Activated CD8-positive, alpha-beta T cell treated with anti-CD3 and anti-CD28 coated beads, Interleukin-2, amount 10 ng/mL, durations not matched to agents 7 days and 5 days (primary cell): ENCODE results near the gene CHN2. TPM values are rescaled to one million over a fixed set of nuclear protein-coding genes. Genes with fewer than 3 reads are reported as not detected.
"Not testable (repeated sequence)": the region's sequence is repeated elsewhere in the genome, so short reads cannot be mapped to it uniquely, and the experiment has no call there.

Source experiments
- ATAC-seq: fragments of 150-1000 bp; cut with Tn5 transposase; one replicate; pipeline ENCODE4 v1.10.0; 2021; ENCODE audit warnings: moderate library complexity
- CTCF ChIA-PET: fragments of 350-600 bp; sonication (Branson Sonifier 250); formaldehyde crosslinking; loops from one replicate; lab custom pipeline; 2021; ENCODE audit warnings: antibody characterized with exemption; lab: Charles Lee
- POLR2A ChIA-PET: fragments of 350-600 bp; sonication (Branson Sonifier 250); formaldehyde crosslinking; loops from one replicate; lab custom pipeline; 2021; ENCODE audit warnings: antibody characterized with exemption; lab: Charles Lee
- DNase-seq: peaks from one replicate; pipeline ENCODE4 v3.0.0-alpha.2; 2020
- H3K27ac Mint-ChIP-seq: one replicate; pipeline ENCODE4 v1.8.0; 2021; ENCODE audit warnings: mild to moderate bottlenecking, mixed read lengths
- H3K27me3 Mint-ChIP-seq: one replicate; pipeline ENCODE4 v1.8.0; 2021; ENCODE audit warnings: low read depth, mixed read lengths
- H3K36me3 Mint-ChIP-seq: one replicate; pipeline ENCODE4 v1.8.0; 2021; ENCODE audit warnings: low read depth, mixed read lengths
- H3K4me1 Mint-ChIP-seq: one replicate; pipeline ENCODE4 v1.8.0; 2021; ENCODE audit warnings: low read depth, mixed read lengths
- H3K4me3 Mint-ChIP-seq: one replicate; pipeline ENCODE4 v1.8.0; 2021; ENCODE audit warnings: mild to moderate bottlenecking, mixed read lengths
- H3K9me3 Mint-ChIP-seq: one replicate; pipeline ENCODE4 v1.8.0; 2022; ENCODE audit warnings: mixed read lengths; ENCODE audit not compliant: insufficient read depth
- total RNA-seq, 2 experiments: library from RNA; stranded (reverse); gene quantifications; one replicate each; pipeline ENCODE4 v1.2.3, GENCODE V29; 2021

Gene CHN2
- total RNA-seq, 2 experiments from 2014 or later, result 8.7 to 9.2 TPM

DNA sequence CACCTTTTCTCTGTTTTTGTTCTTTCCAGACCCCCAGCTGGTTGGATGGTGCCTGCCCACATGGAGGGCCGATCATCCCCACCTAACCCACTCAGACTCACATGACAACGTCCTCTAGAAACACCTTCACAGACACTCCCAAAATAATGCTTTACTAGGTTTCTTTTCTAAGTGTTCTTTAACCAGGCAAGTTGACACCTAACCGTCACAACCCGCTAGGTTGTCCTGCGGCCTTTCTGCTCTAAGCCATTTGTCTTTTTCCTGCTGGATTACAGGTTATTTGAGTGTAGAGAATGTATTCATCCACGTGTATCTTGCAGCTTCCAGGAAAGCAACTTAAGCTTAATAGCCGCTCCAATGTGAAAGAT lies 54.8 kb downstream of the CHN2 start:
- POLR2A ChIA-PET, result no interaction called here
- ATAC-seq (no peak), DNase-seq (no peak)
- Mint-ChIP-seq H3K36me3 (no peaks in the 10 kb centered on the region), H3K27ac (no peak overlapping the region), H3K4me1 (peaks cover 17% of the 10 kb centered on the region), H3K9me3 (no peaks in the 10 kb centered on the region), H3K27me3 (no peaks in the 10 kb centered on the region), H3K4me3 (no peak overlapping the region)
- CTCF ChIA-PET, result no interaction called here

DNA sequence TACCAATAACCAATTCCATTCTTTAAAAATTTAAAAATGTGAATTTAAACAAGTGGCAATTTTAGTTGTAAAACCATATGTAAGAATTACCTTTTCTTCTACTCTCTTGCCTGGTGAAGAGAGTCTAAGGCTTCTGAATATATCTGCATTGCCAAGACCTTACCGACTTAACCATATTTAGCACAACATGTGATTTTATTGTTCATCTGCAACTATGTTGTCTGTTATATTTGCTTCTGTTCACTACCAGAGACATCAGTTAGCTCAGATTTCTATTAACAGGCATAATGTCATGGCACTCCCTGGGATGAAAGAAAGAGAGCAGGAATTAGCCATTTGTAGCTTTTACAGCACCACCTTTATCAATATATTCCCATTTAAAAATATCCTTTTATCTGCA lies 55.3 kb downstream of the CHN2 start:
- ChIA-PET POLR2A (no interaction called here), CTCF (no interaction called here)
- no peak for DNase-seq
- no peak for ATAC-seq
- peaks cover 12% of the 10 kb centered on the region for H3K4me1 Mint-ChIP-seq
- H3K27me3 Mint-ChIP-seq, result no peaks in the 10 kb centered on the region
- no peak overlapping the region for H3K27ac Mint-ChIP-seq
- no peak overlapping the region for H3K4me3 Mint-ChIP-seq
- H3K36me3 Mint-ChIP-seq, result no peaks in the 10 kb centered on the region
- H3K9me3 Mint-ChIP-seq, result no peaks in the 10 kb centered on the region

DNA sequence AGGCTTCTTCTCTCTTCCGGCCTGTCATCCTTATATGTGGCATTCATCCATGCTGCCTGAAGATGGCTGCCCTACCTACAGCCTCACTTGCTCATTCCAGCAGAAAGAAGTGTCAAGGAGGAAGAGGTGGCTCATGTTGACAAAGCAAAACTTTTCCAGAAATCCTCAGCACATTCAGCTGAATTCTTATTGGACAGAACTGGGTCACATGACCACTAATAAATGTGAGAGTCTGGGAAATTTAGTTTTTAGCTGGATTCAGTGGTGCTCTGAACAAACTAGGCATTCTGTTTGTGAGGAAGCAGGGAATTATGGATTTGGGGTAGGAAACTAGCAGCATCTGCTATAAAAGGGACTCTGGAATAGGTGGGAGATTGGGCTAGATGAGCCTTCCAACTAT lies 58.6 kb downstream of the CHN2 start:
- Mint-ChIP-seq H3K27ac (no peak overlapping the region), H3K36me3 (no peaks in the 10 kb centered on the region), H3K4me3 (no peak overlapping the region), H3K4me1 (no peaks in the 10 kb centered on the region), H3K9me3 (no peaks in the 10 kb centered on the region), H3K27me3 (no peaks in the 10 kb centered on the region)
- no peak for DNase-seq
- no peak for ATAC-seq
- CTCF ChIA-PET, result interaction anchor here (1.5 kb wide), 1 partner anchor 13 kb away, joined by 5 read pairs; no protein-coding TSS in a partner anchor
- POLR2A ChIA-PET, result no interaction called here

DNA sequence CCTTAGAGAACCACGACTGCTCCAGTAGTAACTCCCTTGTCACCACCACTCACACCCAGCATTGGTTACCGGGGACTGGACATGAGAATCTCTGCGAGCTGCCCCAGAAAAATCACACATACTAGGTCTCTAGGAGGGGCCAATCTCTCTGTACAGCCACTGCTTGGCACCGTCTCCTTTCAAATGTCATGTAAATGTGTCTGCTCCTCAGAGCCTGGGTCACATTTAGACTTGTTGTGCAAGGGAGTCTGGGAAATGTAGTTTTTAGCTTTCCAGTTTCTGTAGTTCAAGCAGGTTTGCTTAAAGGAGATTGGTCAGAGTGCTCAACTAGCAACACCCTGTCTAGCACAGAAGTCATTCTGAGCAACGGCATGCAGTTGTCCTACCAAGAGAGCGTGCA lies 60.0 kb downstream of the CHN2 start:
- ChIA-PET POLR2A (no interaction called here), CTCF (interaction anchor here (1.5 kb wide), 1 partner anchor 15 kb away, joined by 5 read pairs; no protein-coding TSS in a partner anchor)

DNA sequence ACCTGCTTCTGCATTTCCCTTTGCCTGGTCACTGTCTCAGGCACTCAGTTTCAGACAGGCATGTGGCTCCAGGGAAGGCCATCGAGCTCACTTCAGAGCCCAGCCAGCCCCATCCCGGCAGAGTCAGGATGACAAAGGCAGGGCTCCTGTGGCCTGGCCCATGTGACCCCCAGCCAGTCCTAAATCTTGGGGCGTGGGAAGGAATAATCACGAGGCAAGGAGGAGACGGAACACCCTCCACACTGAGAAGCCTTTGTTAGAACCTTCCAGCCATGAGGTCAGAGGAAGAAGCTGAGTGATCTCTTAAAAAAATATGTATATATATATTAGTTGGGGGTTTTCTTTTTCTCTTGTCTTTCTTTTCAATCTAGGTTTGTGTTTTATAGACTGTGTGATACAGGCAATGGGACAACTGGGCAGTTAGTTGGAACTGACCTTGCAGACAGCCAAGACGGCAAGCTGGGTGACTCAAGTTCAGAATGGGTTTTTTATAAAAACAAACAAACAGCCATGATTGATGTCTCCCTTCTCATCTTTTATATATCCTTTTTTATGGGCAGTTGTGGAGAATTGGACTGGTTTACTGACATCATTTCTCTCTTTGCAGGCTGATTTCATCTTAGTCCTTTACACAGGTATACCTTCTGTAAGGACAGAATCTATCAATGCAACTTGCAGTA lies 60.8 kb downstream of the CHN2 start:
- POLR2A ChIA-PET, result no interaction called here
- no peaks in the 10 kb centered on the region for H3K36me3 Mint-ChIP-seq
- CTCF ChIA-PET, result no interaction called here
- no peaks in the 10 kb centered on the region for H3K4me1 Mint-ChIP-seq
- no peaks in the 10 kb centered on the region for H3K27me3 Mint-ChIP-seq
- H3K4me3 Mint-ChIP-seq, result no peak overlapping the region
- no peak for DNase-seq
- H3K27ac Mint-ChIP-seq, result no peak overlapping the region
- H3K9me3 Mint-ChIP-seq, result no peaks in the 10 kb centered on the region
- no peak for ATAC-seq

More for the DNA sequence above, 60.0 kb downstream of the CHN2 start:
- DNase-seq (no peak), ATAC-seq (no peak)
- Mint-ChIP-seq H3K27ac (no peak overlapping the region), H3K4me1 (no peaks in the 10 kb centered on the region), H3K4me3 (no peak overlapping the region), H3K36me3 (no peaks in the 10 kb centered on the region), H3K9me3 (no peaks in the 10 kb centered on the region), H3K27me3 (no peaks in the 10 kb centered on the region)

DNA sequence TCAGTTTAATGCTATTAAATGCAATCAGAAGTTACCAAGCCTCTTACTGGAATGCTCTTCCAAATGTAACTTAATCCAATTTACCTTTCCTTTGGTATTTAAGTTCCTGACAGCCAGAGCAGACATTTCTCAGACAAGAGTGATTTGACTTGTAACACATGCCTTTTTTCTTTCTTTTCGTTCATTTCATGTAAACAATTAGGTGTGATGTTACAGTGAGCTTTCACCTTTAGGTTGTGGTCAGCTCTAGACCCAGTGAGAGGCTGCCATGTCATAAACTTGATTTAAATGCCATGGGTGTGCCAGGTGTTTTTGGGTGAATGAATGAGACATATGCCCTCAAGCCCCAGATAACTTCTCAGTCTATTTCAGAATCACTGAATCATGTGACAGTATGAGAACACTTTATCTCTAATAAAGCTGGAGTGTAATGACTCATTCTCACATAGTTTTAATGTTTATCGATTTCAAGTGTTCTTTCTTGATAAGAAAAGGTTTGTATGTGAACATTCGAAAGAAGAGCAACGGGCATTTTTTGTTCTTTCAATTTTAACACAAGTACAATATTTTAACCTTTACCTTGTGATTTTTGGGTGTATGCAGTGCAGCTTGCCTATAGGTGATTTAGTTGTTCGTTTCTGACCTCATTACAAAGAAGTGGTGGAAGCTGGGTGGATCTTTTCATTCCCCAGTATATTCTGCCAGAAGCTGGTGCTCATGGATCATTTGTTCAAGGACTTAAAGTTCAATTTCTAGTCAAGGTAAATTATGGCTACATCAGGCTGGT lies 61.5 kb downstream of the CHN2 start:
- Mint-ChIP-seq H3K9me3 (no peaks in the 10 kb centered on the region), H3K27me3 (no peaks in the 10 kb centered on the region), H3K4me1 (no peaks in the 10 kb centered on the region), H3K36me3 (no peaks in the 10 kb centered on the region), H3K27ac (no peak overlapping the region), H3K4me3 (no peak overlapping the region)
- ChIA-PET POLR2A (no interaction called here), CTCF (no interaction called here)
- ATAC-seq (no peak), DNase-seq (no peak)

DNA sequence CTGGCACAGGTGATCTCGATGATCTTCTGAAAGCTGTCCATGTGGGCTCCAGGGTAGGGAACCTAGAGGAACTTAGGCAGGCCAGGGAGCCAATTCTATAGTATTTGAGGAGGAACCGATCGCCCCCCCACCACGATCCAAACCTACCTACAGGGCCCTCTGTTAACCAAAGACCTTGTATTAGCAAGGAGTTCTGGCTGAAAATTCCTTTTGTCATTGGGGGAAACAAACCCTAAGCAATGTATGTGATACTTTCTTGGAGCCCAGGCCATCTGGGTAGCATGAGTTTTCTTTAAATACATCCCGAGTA lies 62.1 kb downstream of the CHN2 start:
- ATAC-seq, result no peak
- ChIA-PET CTCF (no interaction called here), POLR2A (no interaction called here)
- DNase-seq, result no peak
- no peaks in the 10 kb centered on the region for H3K27me3 Mint-ChIP-seq
- no peaks in the 10 kb centered on the region for H3K9me3 Mint-ChIP-seq
- H3K27ac Mint-ChIP-seq, result no peak overlapping the region
- no peak overlapping the region for H3K4me3 Mint-ChIP-seq
- H3K36me3 Mint-ChIP-seq, result no peaks in the 10 kb centered on the region
- H3K4me1 Mint-ChIP-seq, result no peaks in the 10 kb centered on the region

DNA sequence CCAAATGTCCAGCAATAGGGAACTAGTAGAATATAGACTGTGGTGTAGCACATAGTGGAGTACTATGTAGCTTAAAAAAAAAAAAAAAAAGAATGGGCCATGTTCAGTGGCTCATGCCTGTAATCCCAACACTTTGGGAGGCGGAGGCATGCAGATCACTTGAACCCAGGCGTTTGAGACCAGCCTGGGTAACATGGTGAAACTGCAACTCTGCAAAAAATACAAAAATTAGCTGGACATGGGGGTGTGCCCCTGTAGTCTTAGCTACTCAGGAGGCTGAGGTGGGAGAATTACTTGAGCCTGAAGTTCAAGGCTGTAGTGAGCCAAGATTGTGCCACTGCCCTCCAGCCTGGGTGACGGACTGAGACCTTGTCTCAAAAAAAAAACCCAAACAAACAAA lies 64.4 kb downstream of the CHN2 start:
- CTCF ChIA-PET, result no interaction called here

DNA sequence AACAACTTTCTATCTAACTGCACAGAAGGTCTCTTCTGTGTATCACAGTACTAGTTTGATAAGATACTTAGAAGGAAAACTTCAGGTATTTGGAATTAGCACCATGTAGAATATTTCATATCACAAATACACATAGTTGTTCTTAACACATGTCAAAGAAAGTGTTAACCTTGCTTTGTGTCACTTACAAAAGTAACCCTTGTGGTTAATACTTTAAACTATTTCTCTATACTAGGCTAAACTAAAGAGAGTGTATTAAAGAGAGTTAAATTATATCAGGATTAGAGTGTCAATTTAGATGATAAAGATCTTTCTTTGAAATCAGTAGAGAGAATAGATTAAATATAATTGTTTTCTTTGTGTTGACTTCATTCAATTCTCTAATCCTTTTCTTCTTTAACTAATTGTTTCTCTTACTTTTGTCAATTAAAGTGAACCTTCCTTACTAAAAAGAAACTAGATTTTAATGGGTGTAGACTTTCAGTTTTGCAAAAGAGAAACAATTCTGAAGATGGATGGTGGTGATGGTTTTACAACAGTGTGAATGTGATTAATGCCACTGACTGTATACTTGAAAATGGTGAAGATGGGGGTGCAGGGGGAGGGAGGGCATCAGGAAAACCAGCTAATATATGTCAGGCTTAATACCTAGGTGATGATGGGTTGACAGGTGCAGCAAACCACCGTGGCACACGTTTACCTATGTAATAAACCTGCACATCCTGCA lies 67.8 kb downstream of the CHN2 start:
- Mint-ChIP-seq H3K4me3 (no peak overlapping the region), H3K27ac (no peak overlapping the region), H3K27me3 (no peaks in the 10 kb centered on the region), H3K9me3 (no peaks in the 10 kb centered on the region), H3K36me3 (peaks cover 12% of the 10 kb centered on the region), H3K4me1 (peaks cover 20% of the 10 kb centered on the region)
- ChIA-PET CTCF (no interaction called here), POLR2A (no interaction called here)
- no peak for DNase-seq
- ATAC-seq, result no peak

More for the DNA sequence above, 64.4 kb downstream of the CHN2 start:
- Mint-ChIP-seq H3K9me3 (no peaks in the 10 kb centered on the region), H3K4me1 (peaks cover 3% of the 10 kb centered on the region), H3K27me3 (no peaks in the 10 kb centered on the region), H3K27ac (no peak overlapping the region), H3K36me3 (peaks cover 4% of the 10 kb centered on the region), H3K4me3 (no peak overlapping the region)
- no peak for DNase-seq
- ATAC-seq, result no peak
- POLR2A ChIA-PET, result no interaction called here

DNA sequence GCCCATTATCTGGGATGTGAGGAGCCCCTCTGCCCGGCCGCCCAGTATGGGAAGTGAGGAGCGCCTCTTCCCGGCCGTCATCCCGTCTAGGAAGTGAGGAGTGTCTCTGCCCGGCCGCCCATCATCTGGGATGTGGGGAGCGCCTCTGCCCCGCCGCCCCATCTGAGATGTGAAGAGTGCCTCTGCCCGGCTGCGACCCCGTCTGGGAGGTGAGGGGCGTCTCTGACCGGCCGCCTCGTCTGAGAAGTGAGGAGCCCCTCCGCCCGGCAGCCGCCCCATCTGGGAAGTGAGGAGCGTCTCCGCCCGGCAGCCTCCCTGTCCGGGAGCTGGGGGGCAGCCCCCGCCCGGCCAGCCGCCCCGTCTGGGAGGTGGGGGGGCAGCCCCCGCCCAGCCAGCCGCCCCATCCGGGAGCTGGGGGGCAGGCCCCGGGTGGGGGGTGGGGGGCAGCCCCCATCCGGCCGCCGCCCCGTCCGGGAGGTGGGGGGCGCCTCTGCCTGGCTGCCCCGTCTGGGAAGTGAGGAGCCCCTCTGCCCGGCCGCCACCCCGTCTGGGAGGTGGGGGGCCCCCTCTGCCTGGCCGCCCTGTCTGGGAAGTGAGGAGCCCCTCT lies 69.1 kb downstream of the CHN2 start:
- POLR2A ChIA-PET, H3K9me3 Mint-ChIP-seq: not testable (repeated sequence)
- peaks cover 14% of the 10 kb centered on the region for H3K36me3 Mint-ChIP-seq

DNA sequence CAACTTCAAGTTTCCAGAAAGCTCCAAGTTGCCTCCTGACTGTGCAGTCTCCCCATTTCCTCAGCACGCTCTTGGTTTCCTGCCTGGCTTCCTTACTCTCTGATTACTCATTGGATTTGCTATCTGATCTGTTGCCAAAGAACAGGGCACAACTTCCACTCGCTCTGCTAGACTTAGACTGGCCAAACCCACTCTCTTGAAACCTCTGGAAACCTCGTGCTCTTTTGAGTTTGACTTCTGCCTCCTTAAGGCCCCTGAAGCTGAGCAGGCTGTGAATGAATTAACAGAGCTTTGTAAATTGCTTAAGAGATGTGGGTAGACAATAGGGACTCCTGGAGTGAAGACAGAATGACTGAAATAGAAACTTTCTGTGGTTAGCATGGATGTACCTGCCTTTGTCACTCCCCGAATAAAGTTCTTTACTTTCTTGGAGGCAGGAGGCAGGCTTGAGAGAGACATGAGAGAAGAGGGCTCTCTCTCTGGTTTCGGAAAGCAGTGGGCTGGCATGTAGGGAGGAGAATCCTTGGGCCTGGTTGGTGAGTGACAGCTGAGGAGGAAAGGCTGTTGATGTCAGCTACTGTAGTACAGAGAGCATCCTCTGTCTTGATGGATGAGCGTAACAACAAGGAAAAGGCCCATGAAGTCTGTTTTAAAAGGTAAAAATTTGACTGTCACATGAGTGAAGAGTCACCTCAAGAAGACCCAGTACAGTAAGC lies 70.8 kb downstream of the CHN2 start:
- ATAC-seq (peak; percentile 90), DNase-seq (no peak)
- Mint-ChIP-seq H3K4me1 (peaks cover 27% of the 10 kb centered on the region), H3K36me3 (peaks cover 14% of the 10 kb centered on the region), H3K27ac (no peak overlapping the region), H3K4me3 (no peak overlapping the region), H3K27me3 (no peaks in the 10 kb centered on the region), H3K9me3 (no peaks in the 10 kb centered on the region)
- CTCF ChIA-PET, result no interaction called here
- POLR2A ChIA-PET, result no interaction called here

More for the DNA sequence above, 69.1 kb downstream of the CHN2 start:
- CTCF ChIA-PET, ATAC-seq, H3K27ac Mint-ChIP-seq, DNase-seq, H3K27me3 Mint-ChIP-seq, H3K4me3 Mint-ChIP-seq: not testable (repeated sequence)
- H3K4me1 Mint-ChIP-seq, result peaks cover 23% of the 10 kb centered on the region
